Measurements from ENCODE around the gene WNT8B. TPM values are rescaled to one million over a fixed set of nuclear protein-coding genes. Genes with fewer than 3 reads are reported as not detected.

The WNT8B gene
- total RNA-seq, 1 donor from 2014 or later, result not detected

- H3K9me3 Mint-ChIP-seq (ENCODE audit: unreplicated experiment), result no peaks in the 10 kb centered on the region
- H3K4me1 Mint-ChIP-seq (ENCODE audit: low read depth, unreplicated experiment), result no peaks in the 10 kb centered on the region
- no peaks in the 10 kb centered on the region for H3K36me3 Mint-ChIP-seq (ENCODE audit: unreplicated experiment)
- DNase-seq, result no peak
- H3K4me3 Mint-ChIP-seq (ENCODE audit: unreplicated experiment), result no peak overlapping the region
- no peaks in the 10 kb centered on the region for H3K27me3 Mint-ChIP-seq (ENCODE audit: unreplicated experiment)
- H3K27ac Mint-ChIP-seq (ENCODE audit: unreplicated experiment), result no peak overlapping the region
- TF ChIP-seq, protein P1, sequence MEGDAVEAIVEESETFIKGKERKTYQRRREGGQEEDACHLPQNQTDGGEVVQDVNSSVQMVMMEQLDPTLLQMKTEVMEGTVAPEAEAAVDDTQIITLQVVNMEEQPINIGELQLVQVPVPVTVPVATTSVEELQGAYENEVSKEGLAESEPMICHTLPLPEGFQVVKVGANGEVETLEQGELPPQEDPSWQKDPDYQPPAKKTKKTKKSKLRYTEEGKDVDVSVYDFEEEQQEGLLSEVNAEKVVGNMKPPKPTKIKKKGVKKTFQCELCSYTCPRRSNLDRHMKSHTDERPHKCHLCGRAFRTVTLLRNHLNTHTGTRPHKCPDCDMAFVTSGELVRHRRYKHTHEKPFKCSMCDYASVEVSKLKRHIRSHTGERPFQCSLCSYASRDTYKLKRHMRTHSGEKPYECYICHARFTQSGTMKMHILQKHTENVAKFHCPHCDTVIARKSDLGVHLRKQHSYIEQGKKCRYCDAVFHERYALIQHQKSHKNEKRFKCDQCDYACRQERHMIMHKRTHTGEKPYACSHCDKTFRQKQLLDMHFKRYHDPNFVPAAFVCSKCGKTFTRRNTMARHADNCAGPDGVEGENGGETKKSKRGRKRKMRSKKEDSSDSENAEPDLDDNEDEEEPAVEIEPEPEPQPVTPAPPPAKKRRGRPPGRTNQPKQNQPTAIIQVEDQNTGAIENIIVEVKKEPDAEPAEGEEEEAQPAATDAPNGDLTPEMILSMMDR (IDR thresholded peaks at IDR 0.05; ENCODE audit: partially characterized antibody, unreplicated experiment), result no peak
Observed at GRCh38 chr10:100469756-100470155, 6.9 kb downstream of the WNT8B start.

DNA sequence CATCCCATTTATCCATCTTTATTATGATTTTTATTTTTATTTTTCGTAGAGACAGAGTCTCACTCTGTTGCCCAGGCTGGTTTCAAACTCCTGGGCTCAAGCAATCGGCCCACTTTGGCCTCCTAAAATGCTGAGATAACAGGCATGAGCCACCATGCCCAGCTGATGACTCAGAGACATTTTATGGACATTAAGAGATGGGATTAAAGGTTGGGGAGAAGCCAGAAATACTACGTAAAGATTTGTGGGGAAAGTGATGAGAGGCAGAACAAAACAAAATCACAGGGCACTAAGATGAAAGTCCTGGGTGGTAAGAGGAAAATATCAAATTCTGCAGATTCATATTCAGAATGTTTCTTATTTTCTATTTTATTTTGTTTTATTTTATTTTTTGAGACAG lies 7.6 kb downstream of the WNT8B start:
- no peak for DNase-seq
- H3K36me3 Mint-ChIP-seq (ENCODE audit: unreplicated experiment), result no peaks in the 10 kb centered on the region
- no peaks in the 10 kb centered on the region for H3K4me1 Mint-ChIP-seq (ENCODE audit: low read depth, unreplicated experiment)
- TF ChIP-seq, protein P1 (IDR thresholded peaks at IDR 0.05; ENCODE audit: partially characterized antibody, unreplicated experiment), result no peak
- H3K4me3 Mint-ChIP-seq (ENCODE audit: unreplicated experiment), result no peak overlapping the region
- no peak overlapping the region for H3K27ac Mint-ChIP-seq (ENCODE audit: unreplicated experiment)
- H3K9me3 Mint-ChIP-seq (ENCODE audit: unreplicated experiment), result no peaks in the 10 kb centered on the region
- H3K27me3 Mint-ChIP-seq (ENCODE audit: unreplicated experiment), result no peaks in the 10 kb centered on the region

DNA sequence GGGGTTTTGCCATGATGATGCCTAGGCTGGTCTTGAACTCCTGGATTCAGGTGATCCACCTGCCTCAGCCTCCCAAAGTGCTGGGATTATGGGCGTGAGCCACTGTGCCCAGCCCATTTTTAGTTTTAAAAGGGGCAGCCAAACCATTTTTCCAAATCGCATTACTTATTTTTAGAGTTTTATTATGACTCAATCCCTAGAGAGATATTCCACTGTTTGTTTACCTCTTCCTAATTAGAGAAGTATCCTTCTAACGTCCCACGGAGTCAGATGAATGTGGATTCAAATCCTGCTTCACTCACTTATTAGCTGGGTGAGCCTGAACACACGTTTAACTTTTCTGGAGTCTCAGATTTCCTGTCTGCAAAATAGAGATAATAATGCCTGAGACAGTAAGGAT lies 15.2 kb downstream of the WNT8B start:
- no peak for DNase-seq
- Mint-ChIP-seq H3K9me3 (ENCODE audit: unreplicated experiment) (no peaks in the 10 kb centered on the region), H3K27ac (ENCODE audit: unreplicated experiment) (no peak overlapping the region), H3K27me3 (ENCODE audit: unreplicated experiment) (peaks cover 7% of the 10 kb centered on the region), H3K36me3 (ENCODE audit: unreplicated experiment) (no peaks in the 10 kb centered on the region), H3K4me3 (ENCODE audit: unreplicated experiment) (no peak overlapping the region), H3K4me1 (ENCODE audit: low read depth, unreplicated experiment) (no peaks in the 10 kb centered on the region)
- TF ChIP-seq, protein P1 (IDR thresholded peaks at IDR 0.05; ENCODE audit: partially characterized antibody, unreplicated experiment), result no peak

GRCh38 chr10:100479037-100479436 lies 16.2 kb downstream of the WNT8B start:
- Mint-ChIP-seq H3K27me3 (ENCODE audit: unreplicated experiment) (peaks cover 12% of the 10 kb centered on the region), H3K4me3 (ENCODE audit: unreplicated experiment) (no peak overlapping the region), H3K4me1 (ENCODE audit: low read depth, unreplicated experiment) (no peaks in the 10 kb centered on the region), H3K36me3 (ENCODE audit: unreplicated experiment) (peaks cover 8% of the 10 kb centered on the region), H3K27ac (ENCODE audit: unreplicated experiment) (no peak overlapping the region), H3K9me3 (ENCODE audit: unreplicated experiment) (no peaks in the 10 kb centered on the region)
- TF ChIP-seq, protein P1 (IDR thresholded peaks at IDR 0.05; ENCODE audit: partially characterized antibody, unreplicated experiment), result no peak
- no peak for DNase-seq

DNA sequence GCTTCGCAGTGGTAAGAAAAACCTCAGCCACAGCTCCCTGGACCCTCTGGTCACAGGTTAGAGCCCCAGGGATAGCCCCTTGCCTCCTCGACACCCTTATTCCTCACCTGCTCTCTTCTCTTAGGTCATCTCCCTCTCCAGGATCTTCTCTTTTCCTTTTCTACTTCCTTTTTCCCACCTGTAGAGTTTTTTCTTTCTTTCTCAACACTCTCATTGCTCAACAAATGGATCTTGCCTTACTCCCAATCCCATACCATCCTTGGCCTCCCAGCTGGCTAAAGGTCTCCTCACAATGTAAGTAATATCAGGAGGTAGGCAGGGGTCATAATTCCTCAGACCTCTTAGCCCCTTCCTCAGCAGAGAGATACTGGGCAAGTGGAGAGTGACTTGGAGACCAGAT lies 17.2 kb downstream of the WNT8B start:
- no peak overlapping the region for H3K27ac Mint-ChIP-seq (ENCODE audit: unreplicated experiment)
- H3K9me3 Mint-ChIP-seq (ENCODE audit: unreplicated experiment), result no peaks in the 10 kb centered on the region
- peaks cover 14% of the 10 kb centered on the region for H3K27me3 Mint-ChIP-seq (ENCODE audit: unreplicated experiment)
- no peak for DNase-seq
- no peaks in the 10 kb centered on the region for H3K4me1 Mint-ChIP-seq (ENCODE audit: low read depth, unreplicated experiment)
- H3K36me3 Mint-ChIP-seq (ENCODE audit: unreplicated experiment), result peaks cover 14% of the 10 kb centered on the region
- no peak overlapping the region for H3K4me3 Mint-ChIP-seq (ENCODE audit: unreplicated experiment)
- TF ChIP-seq, protein P1 (IDR thresholded peaks at IDR 0.05; ENCODE audit: partially characterized antibody, unreplicated experiment), result no peak

Measured in glutamatergic neuron (in vitro differentiated cells).